GM12891 (cell line): Measurements from ENCODE around the gene PRLR.

Source experiments
- PAX5 ChIP-seq: IDR thresholded peaks from 2 replicates; pipeline ENCODE4 v1.6.1; 2011; ENCODE audit warnings: low read length, moderate library complexity, mild to moderate bottlenecking; ENCODE audit not compliant: insufficient read depth, severe bottlenecking
- POLR2A ChIP-seq: IDR thresholded peaks from 2 replicates; pipeline ENCODE4 v1.6.1; 2011; ENCODE audit warnings: low read depth, low read length, control low read depth
- POLR2AphosphoS5 ChIP-seq: IDR thresholded peaks from 2 replicates; pipeline ENCODE4 v1.6.1; 2011; ENCODE audit warnings: low read depth, low read length, control low read depth
- SPI1 ChIP-seq: IDR thresholded peaks from 2 replicates; pipeline ENCODE4 v1.6.1; 2011; ENCODE audit warnings: low read depth, low read length, control low read depth
- TAF1 ChIP-seq: IDR thresholded peaks from 2 replicates; pipeline ENCODE4 v1.6.1; 2011; ENCODE audit warnings: low read depth, low read length, control low read depth

DNA sequence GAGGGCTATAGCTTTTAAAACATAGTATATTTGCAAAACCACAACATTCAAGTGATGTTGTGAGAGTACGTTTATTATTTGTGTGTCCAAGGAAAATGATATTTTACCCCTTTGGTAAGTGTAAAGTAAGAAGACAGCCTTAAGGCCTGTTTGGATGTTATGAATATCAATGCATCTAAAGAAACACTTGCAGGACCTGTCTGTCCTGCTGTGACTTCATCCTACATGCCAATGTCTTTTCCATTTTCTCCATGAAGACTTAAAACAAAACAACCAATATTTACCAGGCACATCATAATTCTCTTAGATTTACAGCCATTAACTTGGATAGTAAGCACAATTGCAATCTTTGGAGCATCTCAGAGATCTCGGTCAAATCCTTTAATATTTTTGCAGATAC is 29.0 kb downstream of the PRLR start:
- TF ChIP-seq TAF1 (no peak), POLR2AphosphoS5 (no peak), PAX5 (no peak), POLR2A (no peak), SPI1 (no peak)
